Glutamatergic neuron (in vitro differentiated cells): ENCODE measurements around the gene SYT1. TPM values are rescaled to one million over a fixed set of nuclear protein-coding genes. Genes with fewer than 3 reads are reported as not detected.

Experiments used
- DNase-seq: peaks from one replicate; pipeline ENCODE4 v3.0.0; 2022
- H3K27ac Mint-ChIP-seq: one replicate; pipeline ENCODE4 v1.8.0; 2020; ENCODE audit warnings: mild to moderate bottlenecking, mixed read lengths, inconsistent platforms; ENCODE audit not compliant: unreplicated experiment
- H3K27me3 Mint-ChIP-seq: one replicate; pipeline ENCODE4 v1.8.0; 2020; ENCODE audit warnings: mild to moderate bottlenecking, moderate library complexity, mixed read lengths, inconsistent platforms; ENCODE audit not compliant: unreplicated experiment
- H3K36me3 Mint-ChIP-seq: one replicate; pipeline ENCODE4 v1.8.0; 2020; ENCODE audit warnings: mild to moderate bottlenecking, mixed read lengths, inconsistent platforms; ENCODE audit not compliant: unreplicated experiment
- H3K4me1 Mint-ChIP-seq: one replicate; pipeline ENCODE4 v1.8.0; 2020; ENCODE audit warnings: mild to moderate bottlenecking, low read depth, mixed read lengths, inconsistent platforms; ENCODE audit not compliant: unreplicated experiment
- H3K4me3 Mint-ChIP-seq: one replicate; pipeline ENCODE4 v1.8.0; 2020; ENCODE audit warnings: mild to moderate bottlenecking, mixed read lengths, inconsistent platforms; ENCODE audit not compliant: unreplicated experiment
- H3K9me3 Mint-ChIP-seq: one replicate; pipeline ENCODE4 v1.8.0; 2020; ENCODE audit warnings: mild to moderate bottlenecking, moderate library complexity, mixed read lengths, inconsistent platforms; ENCODE audit not compliant: unreplicated experiment
- CTCF ChIP-seq: fragments of 200-600 bp; sonication (generic); IDR thresholded peaks from one replicate; pipeline ENCODE4 v1.5.0; 2021; ENCODE audit not compliant: partially characterized antibody, unreplicated experiment
- total RNA-seq: library from RNA; stranded (reverse); fragmentation: NEBNext Ultra II Directional; extraction: Animal tissue kit (Norgen Biotek cat#: 25700); gene quantifications from one replicate; pipeline ENCODE4 v1.2.1, GENCODE V29; 2021; ENCODE audit not compliant: unreplicated experiment

Gene SYT1
- total RNA-seq, 1 donor from 2014 or later: 155 TPM

- Mint-ChIP-seq H3K27ac (no peak overlapping the region), H3K27me3 (peaks cover 2% of the 10 kb centered on the region), H3K4me1 (peaks cover 5% of the 10 kb centered on the region), H3K4me3 (no peak overlapping the region), H3K36me3 (no peaks in the 10 kb centered on the region), H3K9me3 (peaks cover 5% of the 10 kb centered on the region)
- no peak for TF ChIP-seq CTCF
- DNase-seq: no peak
These were observed 220.6 kb downstream of the SYT1 start for GRCh38 chr12:79085106-79085682.

DNA sequence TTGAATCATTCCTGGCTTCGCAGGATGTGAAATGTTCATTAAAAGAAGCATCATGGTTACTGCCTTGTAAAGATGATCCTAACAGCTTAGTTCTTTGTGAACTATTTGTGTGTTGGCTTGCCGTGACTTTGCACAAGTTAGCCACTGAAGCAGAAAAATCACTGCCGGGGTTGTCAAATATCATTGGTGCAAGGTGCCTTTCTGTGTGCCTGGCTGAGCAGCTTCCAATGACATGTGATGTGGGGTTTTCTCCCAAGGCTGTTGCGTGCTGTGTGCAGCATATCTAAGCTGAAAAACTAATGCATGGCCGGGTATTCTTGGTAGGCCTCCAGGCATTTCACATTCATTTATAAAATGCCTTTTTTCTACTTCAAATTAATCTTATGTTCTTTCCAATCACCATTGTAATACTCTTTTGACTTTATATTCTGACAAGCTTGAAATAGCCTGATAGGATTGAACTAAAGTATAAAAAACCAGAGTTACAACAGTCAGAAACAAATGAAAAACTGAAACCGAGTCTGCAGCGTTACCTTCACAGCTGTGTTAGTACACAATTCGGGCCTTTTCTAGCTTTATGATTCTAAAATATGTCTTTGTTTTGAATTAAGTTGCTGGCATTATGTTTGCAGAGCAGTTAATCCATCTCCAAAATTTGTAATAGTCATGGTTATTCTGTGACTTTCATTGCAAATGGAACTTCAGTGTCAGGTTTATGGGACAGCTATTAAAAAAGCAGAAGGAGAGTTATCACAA is 222.1 kb downstream of the SYT1 start:
- Mint-ChIP-seq H3K4me3 (no peak overlapping the region), H3K4me1 (no peaks in the 10 kb centered on the region), H3K27ac (no peak overlapping the region), H3K27me3 (peaks cover 2% of the 10 kb centered on the region), H3K9me3 (peaks cover 2% of the 10 kb centered on the region), H3K36me3 (no peaks in the 10 kb centered on the region)
- TF ChIP-seq CTCF: no peak
- DNase-seq: no peak

- H3K36me3 Mint-ChIP-seq: no peaks in the 10 kb centered on the region
- DNase-seq: no peak
- TF ChIP-seq CTCF: no peak
- no peaks in the 10 kb centered on the region for H3K9me3 Mint-ChIP-seq
- H3K4me1 Mint-ChIP-seq: no peaks in the 10 kb centered on the region
- H3K27me3 Mint-ChIP-seq: no peaks in the 10 kb centered on the region
- no peak overlapping the region for H3K4me3 Mint-ChIP-seq
- H3K27ac Mint-ChIP-seq: no peak overlapping the region
These were observed 234.0 kb downstream of the SYT1 start for GRCh38 chr12:79098530-79098929.

GRCh38 chr12:79108962-79109361 is 244.4 kb downstream of the SYT1 start:
- no peak for DNase-seq
- H3K9me3 Mint-ChIP-seq: peaks cover 1% of the 10 kb centered on the region
- no peak overlapping the region for H3K4me3 Mint-ChIP-seq
- no peaks in the 10 kb centered on the region for H3K27me3 Mint-ChIP-seq
- H3K27ac Mint-ChIP-seq: no peak overlapping the region
- TF ChIP-seq CTCF: no peak
- H3K4me1 Mint-ChIP-seq: no peaks in the 10 kb centered on the region
- no peaks in the 10 kb centered on the region for H3K36me3 Mint-ChIP-seq

- Mint-ChIP-seq H3K4me3 (no peak overlapping the region), H3K27ac (no peak overlapping the region), H3K27me3 (no peaks in the 10 kb centered on the region), H3K4me1 (peaks cover 4% of the 10 kb centered on the region), H3K9me3 (no peaks in the 10 kb centered on the region), H3K36me3 (no peaks in the 10 kb centered on the region)
- no peak for TF ChIP-seq CTCF
- no peak for DNase-seq
These were observed 250.3 kb downstream of the SYT1 start for GRCh38 chr12:79114896-79115295.
